Measurements from ENCODE around the gene SPATA3. TPM values are rescaled to one million over a fixed set of nuclear protein-coding genes. Genes with fewer than 3 reads are reported as not detected.

The SPATA3 gene
- total RNA-seq, 6 experiments from 2014 or later = not detected

- TF ChIP-seq CTCF (IDR thresholded peaks at IDR 0.05) = no peak
- Mint-ChIP-seq H3K27me3 (ENCODE audit: insufficient read depth) (peaks cover 29% of the 10 kb centered on the region), H3K27ac (no peak overlapping the region), H3K9me3 (no peaks in the 10 kb centered on the region), H3K4me1 (ENCODE audit: low read depth) (peaks cover 25% of the 10 kb centered on the region), H3K36me3 (ENCODE audit: low read depth) (no peaks in the 10 kb centered on the region), H3K4me3 (no peak overlapping the region)
- DNase-seq = no peak
Measured at GRCh38 chr2:230972046-230972445, 23.9 kb upstream of the SPATA3 start.

GRCh38 chr2:230974096-230974913 is 21.6 kb upstream of the SPATA3 start:
- no peak for TF ChIP-seq CTCF (IDR thresholded peaks at IDR 0.05)
- peak; percentile 59 for DNase-seq

GRCh38 chr2:230975927-230976326 is 20.0 kb upstream of the SPATA3 start:
- DNase-seq = no peak
- H3K27ac Mint-ChIP-seq = no peak overlapping the region
- peaks cover 20% of the 10 kb centered on the region for H3K27me3 Mint-ChIP-seq (ENCODE audit: insufficient read depth)
- TF ChIP-seq CTCF (IDR thresholded peaks at IDR 0.05) = no peak
- no peak overlapping the region for H3K4me3 Mint-ChIP-seq
- H3K9me3 Mint-ChIP-seq = no peaks in the 10 kb centered on the region
- H3K4me1 Mint-ChIP-seq (ENCODE audit: low read depth) = peaks cover 13% of the 10 kb centered on the region
- H3K36me3 Mint-ChIP-seq (ENCODE audit: low read depth) = no peaks in the 10 kb centered on the region

More at GRCh38 chr2:230974096-230974913, 21.6 kb upstream of the SPATA3 start:
- H3K27me3 Mint-ChIP-seq (ENCODE audit: insufficient read depth) = peaks cover 26% of the 10 kb centered on the region
- H3K36me3 Mint-ChIP-seq (ENCODE audit: low read depth) = no peaks in the 10 kb centered on the region
- no peak overlapping the region; the same call in 1 of the 2 replicates for H3K27ac Mint-ChIP-seq
- H3K4me1 Mint-ChIP-seq (ENCODE audit: low read depth) = peaks cover 18% of the 10 kb centered on the region
- H3K4me3 Mint-ChIP-seq = no peak overlapping the region
- no peaks in the 10 kb centered on the region for H3K9me3 Mint-ChIP-seq

- peaks cover 24% of the 10 kb centered on the region for H3K27me3 Mint-ChIP-seq (ENCODE audit: insufficient read depth)
- no peaks in the 10 kb centered on the region for H3K36me3 Mint-ChIP-seq (ENCODE audit: low read depth)
- H3K9me3 Mint-ChIP-seq = no peaks in the 10 kb centered on the region
- H3K27ac Mint-ChIP-seq = no peak overlapping the region
- H3K4me1 Mint-ChIP-seq (ENCODE audit: low read depth) = peaks cover 13% of the 10 kb centered on the region
- no peak for TF ChIP-seq CTCF (IDR thresholded peaks at IDR 0.05)
- H3K4me3 Mint-ChIP-seq = no peak overlapping the region
- DNase-seq = no peak
Measured at GRCh38 chr2:230976671-230977171, 19.2 kb upstream of the SPATA3 start.

- Mint-ChIP-seq H3K27ac (no peak overlapping the region), H3K9me3 (no peaks in the 10 kb centered on the region), H3K4me3 (no peak overlapping the region), H3K4me1 (ENCODE audit: low read depth) (no peaks in the 10 kb centered on the region), H3K36me3 (ENCODE audit: low read depth) (no peaks in the 10 kb centered on the region), H3K27me3 (ENCODE audit: insufficient read depth) (peaks cover 22% of the 10 kb centered on the region)
- TF ChIP-seq CTCF (IDR thresholded peaks at IDR 0.05) = no peak
- no peak for DNase-seq
Measured at GRCh38 chr2:230980468-230980867, 15.5 kb upstream of the SPATA3 start.
